Brain pericyte (primary cell): Measurements from ENCODE around the gene SNTG2.

Experiments
- DNase-seq: peaks from one replicate; pipeline ENCODE4 v3.0.0-alpha.2; 2012; ENCODE audit warnings: low read depth, low spot score

Gene SNTG2

GRCh38 chr2:1309507-1309906, 358.9 kb downstream of the SNTG2 start:
- no peak for DNase-seq

GRCh38 chr2:1310202-1310601, 359.6 kb downstream of the SNTG2 start:
- DNase-seq: no peak

GRCh38 chr2:1310866-1311265, 360.2 kb downstream of the SNTG2 start:
- DNase-seq: no peak

- no peak for DNase-seq
Observed at GRCh38 chr2:1313240-1313924, 362.7 kb downstream of the SNTG2 start.

- DNase-seq: no peak
Observed at GRCh38 chr2:1314254-1314653, 363.6 kb downstream of the SNTG2 start.

- peak; percentile 70 for DNase-seq
Observed at GRCh38 chr2:1318366-1319009, 367.8 kb downstream of the SNTG2 start.

GRCh38 chr2:1319393-1319792, 368.7 kb downstream of the SNTG2 start:
- DNase-seq: no peak

GRCh38 chr2:1321321-1321720, 370.7 kb downstream of the SNTG2 start:
- no peak for DNase-seq

- DNase-seq: no peak
Observed at GRCh38 chr2:1324884-1325283, 374.2 kb downstream of the SNTG2 start.

- DNase-seq: no peak
Observed at GRCh38 chr2:1328684-1329083, 378.0 kb downstream of the SNTG2 start.

GRCh38 chr2:1339388-1340140, 388.9 kb downstream of the SNTG2 start:
- no peak for DNase-seq

- no peak for DNase-seq
Observed at GRCh38 chr2:1340141-1340512, 389.5 kb downstream of the SNTG2 start.

- DNase-seq: no peak
Observed at GRCh38 chr2:1341404-1342120, 390.9 kb downstream of the SNTG2 start.

GRCh38 chr2:1348789-1349188, 398.1 kb downstream of the SNTG2 start:
- no peak for DNase-seq

- no peak for DNase-seq
Observed at GRCh38 chr2:1350111-1350510, 399.5 kb downstream of the SNTG2 start.

- DNase-seq: no peak
Observed at GRCh38 chr2:1353124-1353523, 402.5 kb downstream of the SNTG2 start.

- DNase-seq: no peak
Observed at GRCh38 chr2:1353543-1353942, 402.9 kb downstream of the SNTG2 start.

GRCh38 chr2:1360144-1360543, 409.5 kb downstream of the SNTG2 start:
- DNase-seq: no peak

- DNase-seq: no peak
Observed at GRCh38 chr2:1360557-1361250, 410.1 kb downstream of the SNTG2 start.

GRCh38 chr2:1363367-1363766, 412.7 kb downstream of the SNTG2 start:
- no peak for DNase-seq

GRCh38 chr2:1366546-1367134, 416.0 kb downstream of the SNTG2 start:
- no peak for DNase-seq
